ENCODE data around the gene NTM. TPM values are rescaled to one million over a fixed set of nuclear protein-coding genes. Genes with fewer than 3 reads are reported as not detected.

NTM gene
- total and polyA plus RNA-seq, 2 donors (not counting 1 experiment from before 2014, with no cell fraction given): 12.3 to 28.6 TPM

- DNase-seq (ENCODE audit: low read depth in 2 of 2): peak; percentile 36 to 90
- H3K27ac ChIP-seq (ENCODE audit: insufficient read depth, low read length): no peak overlapping the region
- H3K9ac ChIP-seq (ENCODE audit: insufficient read depth, low read length): no peak overlapping the region
- no peak overlapping the region for H3K4me2 ChIP-seq (ENCODE audit: extremely low read depth, insufficient read depth, low read length)
- no peaks in the 10 kb centered on the region for H4K20me1 ChIP-seq (ENCODE audit: control insufficient read depth, extremely low read depth, insufficient read depth, low read length)
- no peak overlapping the region for H2AFZ ChIP-seq (ENCODE audit: low read length)
- no peaks in the 10 kb centered on the region for H3K79me2 ChIP-seq (ENCODE audit: control insufficient read depth, insufficient read depth, low read length)
- no peaks in the 10 kb centered on the region for H3K36me3 ChIP-seq (ENCODE audit: control insufficient read depth, insufficient read depth, low read length)
- H3K9me3 ChIP-seq (ENCODE audit: control insufficient read depth, insufficient read depth, low read depth, low read length): no peaks in the 10 kb centered on the region
- TF ChIP-seq, protein P1, sequence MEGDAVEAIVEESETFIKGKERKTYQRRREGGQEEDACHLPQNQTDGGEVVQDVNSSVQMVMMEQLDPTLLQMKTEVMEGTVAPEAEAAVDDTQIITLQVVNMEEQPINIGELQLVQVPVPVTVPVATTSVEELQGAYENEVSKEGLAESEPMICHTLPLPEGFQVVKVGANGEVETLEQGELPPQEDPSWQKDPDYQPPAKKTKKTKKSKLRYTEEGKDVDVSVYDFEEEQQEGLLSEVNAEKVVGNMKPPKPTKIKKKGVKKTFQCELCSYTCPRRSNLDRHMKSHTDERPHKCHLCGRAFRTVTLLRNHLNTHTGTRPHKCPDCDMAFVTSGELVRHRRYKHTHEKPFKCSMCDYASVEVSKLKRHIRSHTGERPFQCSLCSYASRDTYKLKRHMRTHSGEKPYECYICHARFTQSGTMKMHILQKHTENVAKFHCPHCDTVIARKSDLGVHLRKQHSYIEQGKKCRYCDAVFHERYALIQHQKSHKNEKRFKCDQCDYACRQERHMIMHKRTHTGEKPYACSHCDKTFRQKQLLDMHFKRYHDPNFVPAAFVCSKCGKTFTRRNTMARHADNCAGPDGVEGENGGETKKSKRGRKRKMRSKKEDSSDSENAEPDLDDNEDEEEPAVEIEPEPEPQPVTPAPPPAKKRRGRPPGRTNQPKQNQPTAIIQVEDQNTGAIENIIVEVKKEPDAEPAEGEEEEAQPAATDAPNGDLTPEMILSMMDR (conservative IDR thresholded peaks at IDR 0.05 in 1 of 2, IDR thresholded peaks at IDR 0.05 in 1 of 2; ENCODE audit: low read depth in 1 of 2, low read length in 2 of 2): no peak
- no peak for TF ChIP-seq EZH2 (IDR thresholded peaks at IDR 0.05; ENCODE audit: low read length, missing control alignments)
- no peak overlapping the region for H3K4me3 ChIP-seq (replicated peaks in 1 of 4; ENCODE audit: control extremely low read depth in 1 of 4, insufficient read depth in 1 of 4, low read depth in 3 of 4, low read length in 4 of 4)
- no peaks in the 10 kb centered on the region for H3K4me1 ChIP-seq (ENCODE audit: control insufficient read depth, extremely low read depth, insufficient read depth, low read length)
- no peaks in the 10 kb centered on the region for H3K27me3 ChIP-seq (ENCODE audit: control insufficient read depth, insufficient read depth, low read length)
Measured at GRCh38 chr11:132234878-132235277, 864.5 kb downstream of the NTM start.

DNA sequence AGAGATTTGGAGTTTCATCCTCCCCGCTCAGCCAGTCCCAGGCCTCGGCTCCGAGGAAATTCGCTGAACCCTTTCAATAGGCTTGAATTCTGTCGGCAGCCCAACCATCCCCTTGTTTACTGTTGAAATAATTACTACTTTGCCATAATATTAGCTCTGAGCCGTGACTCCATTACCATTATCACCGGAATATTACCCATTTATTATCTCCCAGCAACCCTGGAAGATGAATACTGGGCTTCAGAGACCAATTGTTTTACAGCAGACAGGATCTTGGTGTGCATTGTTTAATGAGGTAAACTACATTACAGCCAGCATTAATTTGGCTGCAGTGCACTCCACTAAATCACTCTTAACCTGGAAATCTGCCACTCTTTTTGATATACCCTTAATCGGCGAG lies 867.4 kb downstream of the NTM start:
- Histone ChIP-seq H3K36me3 (ENCODE audit: control insufficient read depth, insufficient read depth, low read length) (no peaks in the 10 kb centered on the region), H3K79me2 (ENCODE audit: control insufficient read depth, insufficient read depth, low read length) (no peaks in the 10 kb centered on the region), H3K4me1 (ENCODE audit: control insufficient read depth, extremely low read depth, insufficient read depth, low read length) (no peaks in the 10 kb centered on the region), H3K4me2 (ENCODE audit: extremely low read depth, insufficient read depth, low read length) (no peak overlapping the region), H3K9me3 (ENCODE audit: control insufficient read depth, insufficient read depth, low read depth, low read length) (no peaks in the 10 kb centered on the region), H3K9ac (ENCODE audit: insufficient read depth, low read length) (no peak overlapping the region), H3K27me3 (ENCODE audit: control insufficient read depth, insufficient read depth, low read length) (no peaks in the 10 kb centered on the region), H3K27ac (ENCODE audit: insufficient read depth, low read length) (no peak overlapping the region), H3K4me3 (replicated peaks in 1 of 4; ENCODE audit: control extremely low read depth in 1 of 4, insufficient read depth in 1 of 4, low read depth in 3 of 4, low read length in 4 of 4) (no peak overlapping the region), H2AFZ (ENCODE audit: low read length) (no peak overlapping the region), H4K20me1 (ENCODE audit: control insufficient read depth, extremely low read depth, insufficient read depth, low read length) (no peaks in the 10 kb centered on the region)
- no peak for DNase-seq (ENCODE audit: low read depth in 2 of 2)
- TF ChIP-seq EZH2 (IDR thresholded peaks at IDR 0.05; ENCODE audit: low read length, missing control alignments): no peak
- TF ChIP-seq, protein P1 (conservative IDR thresholded peaks at IDR 0.05 in 1 of 2, IDR thresholded peaks at IDR 0.05 in 1 of 2; ENCODE audit: low read depth in 1 of 2, low read length in 2 of 2): no peak

DNA sequence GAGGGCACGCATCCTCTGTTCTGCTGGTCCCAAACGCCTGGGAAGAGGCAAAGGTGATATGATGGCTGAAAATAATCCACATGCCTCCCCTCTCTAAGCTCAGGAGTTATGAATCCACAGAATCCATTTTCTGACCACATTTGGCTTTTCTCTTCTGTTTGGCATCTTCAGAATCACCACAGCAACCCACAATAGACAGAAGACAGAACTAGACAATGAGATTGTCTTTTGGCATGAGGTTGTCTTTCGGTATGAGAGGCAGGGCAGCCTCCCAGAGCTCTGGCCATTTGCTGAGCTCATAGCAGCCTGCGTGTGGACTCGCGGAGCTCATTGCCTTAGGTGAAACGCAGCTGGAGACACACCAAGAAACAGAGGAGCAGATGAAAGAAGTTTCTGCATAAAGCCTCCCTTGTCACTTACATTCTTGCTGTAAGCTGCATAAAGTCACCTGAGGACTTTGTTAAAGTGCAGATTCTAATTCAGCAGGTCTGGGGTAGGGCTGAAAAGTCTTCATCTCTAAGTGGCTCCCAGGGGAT lies 868.0 kb downstream of the NTM start:
- Histone ChIP-seq H3K4me3 (replicated peaks in 1 of 4; ENCODE audit: control extremely low read depth in 1 of 4, insufficient read depth in 1 of 4, low read depth in 3 of 4, low read length in 4 of 4) (no peak overlapping the region), H3K9me3 (ENCODE audit: control insufficient read depth, insufficient read depth, low read depth, low read length) (no peaks in the 10 kb centered on the region), H3K36me3 (ENCODE audit: control insufficient read depth, insufficient read depth, low read length) (no peaks in the 10 kb centered on the region), H2AFZ (ENCODE audit: low read length) (no peak overlapping the region), H3K4me1 (ENCODE audit: control insufficient read depth, extremely low read depth, insufficient read depth, low read length) (no peaks in the 10 kb centered on the region), H3K9ac (ENCODE audit: insufficient read depth, low read length) (no peak overlapping the region), H3K27me3 (ENCODE audit: control insufficient read depth, insufficient read depth, low read length) (no peaks in the 10 kb centered on the region), H3K27ac (ENCODE audit: insufficient read depth, low read length) (no peak overlapping the region), H3K79me2 (ENCODE audit: control insufficient read depth, insufficient read depth, low read length) (no peaks in the 10 kb centered on the region), H3K4me2 (ENCODE audit: extremely low read depth, insufficient read depth, low read length) (no peak overlapping the region), H4K20me1 (ENCODE audit: control insufficient read depth, extremely low read depth, insufficient read depth, low read length) (no peaks in the 10 kb centered on the region)
- TF ChIP-seq, protein P1 (conservative IDR thresholded peaks at IDR 0.05 in 1 of 2, IDR thresholded peaks at IDR 0.05 in 1 of 2; ENCODE audit: low read depth in 1 of 2, low read length in 2 of 2): no peak
- no peak for TF ChIP-seq EZH2 (IDR thresholded peaks at IDR 0.05; ENCODE audit: low read length, missing control alignments)
- peak in 1 of 2 donors; percentile 38 for DNase-seq (ENCODE audit: low read depth in 2 of 2)
